Skeletal muscle satellite cell (primary cell): ENCODE measurements around the gene TPCN2.

Experiments used
- H3K27me3 ChIP-seq: 2 replicates; pipeline ENCODE4 v1.7.0; 2013; ENCODE audit warnings: low read length; ENCODE audit not compliant: control insufficient read depth, insufficient read depth
- H3K36me3 ChIP-seq: 2 replicates; pipeline ENCODE4 v1.7.0; 2013; ENCODE audit warnings: mild to moderate bottlenecking, control low read depth, low read length; ENCODE audit not compliant: insufficient read depth
- H3K4me1 ChIP-seq: 2 replicates; pipeline ENCODE4 v1.7.0; 2013; ENCODE audit warnings: low read length; ENCODE audit not compliant: control insufficient read depth, insufficient read depth
- H3K4me2 ChIP-seq: 2 replicates; pipeline ENCODE4 v1.7.0; 2013; ENCODE audit warnings: mild to moderate bottlenecking, low read length
- H3K4me3 ChIP-seq: 2 replicates; pipeline ENCODE4 v1.7.0; 2013; ENCODE audit warnings: low read length
- H3K9ac ChIP-seq: 2 replicates; pipeline ENCODE4 v1.7.0; 2013; ENCODE audit warnings: mild to moderate bottlenecking, low read depth, low read length, moderate library complexity
- H3K9me3 ChIP-seq: replicated peaks from 2 replicates; pipeline ENCODE4 v1.7.0; 2013; ENCODE audit warnings: mild to moderate bottlenecking, control low read depth, low read length

The TPCN2 gene

GRCh38 chr11:69114811-69115523, 66.2 kb downstream of the TPCN2 start:
- H3K27me3 ChIP-seq, result peaks cover 4% of the 10 kb centered on the region
- peaks cover 9% of the 10 kb centered on the region for H3K4me1 ChIP-seq
- H3K36me3 ChIP-seq, result no peaks in the 10 kb centered on the region
- no peak overlapping the region for H3K4me2 ChIP-seq
- no peak overlapping the region for H3K4me3 ChIP-seq
- H3K9me3 ChIP-seq, result peaks cover 6% of the 10 kb centered on the region
- H3K9ac ChIP-seq, result no peak overlapping the region

- H3K36me3 ChIP-seq, result no peaks in the 10 kb centered on the region
- H3K4me1 ChIP-seq, result peaks cover 9% of the 10 kb centered on the region
- peaks cover 4% of the 10 kb centered on the region for H3K27me3 ChIP-seq
- H3K9me3 ChIP-seq, result peaks cover 6% of the 10 kb centered on the region
- H3K4me3 ChIP-seq, result no peak overlapping the region
- H3K4me2 ChIP-seq, result peak overlapping the region; percentile 42
- no peak overlapping the region for H3K9ac ChIP-seq
Measured at GRCh38 chr11:69115586-69116560, 67.1 kb downstream of the TPCN2 start.

- H3K27me3 ChIP-seq, result peaks cover 4% of the 10 kb centered on the region
Measured at GRCh38 chr11:69116671-69117070, 67.9 kb downstream of the TPCN2 start.

GRCh38 chr11:69119190-69119589, 70.5 kb downstream of the TPCN2 start:
- Histone ChIP-seq H3K9me3 (peaks cover 6% of the 10 kb centered on the region), H3K36me3 (no peaks in the 10 kb centered on the region), H3K4me1 (peaks cover 29% of the 10 kb centered on the region), H3K27me3 (peaks cover 4% of the 10 kb centered on the region), H3K4me2 (no peak overlapping the region), H3K4me3 (no peak overlapping the region), H3K9ac (no peak overlapping the region)

More at GRCh38 chr11:69116671-69117070, 67.9 kb downstream of the TPCN2 start:
- Histone ChIP-seq H3K9me3 (peaks cover 6% of the 10 kb centered on the region), H3K4me2 (no peak overlapping the region), H3K36me3 (no peaks in the 10 kb centered on the region), H3K4me1 (peaks cover 9% of the 10 kb centered on the region), H3K4me3 (no peak overlapping the region), H3K9ac (no peak overlapping the region)

GRCh38 chr11:69120096-69120875, 71.6 kb downstream of the TPCN2 start:
- Histone ChIP-seq H3K4me3 (no peak overlapping the region), H3K9ac (no peak overlapping the region), H3K9me3 (peaks cover 6% of the 10 kb centered on the region), H3K27me3 (peaks cover 4% of the 10 kb centered on the region), H3K4me1 (peaks cover 30% of the 10 kb centered on the region), H3K4me2 (no peak overlapping the region), H3K36me3 (no peaks in the 10 kb centered on the region)

GRCh38 chr11:69121021-69121420, 72.3 kb downstream of the TPCN2 start:
- Histone ChIP-seq H3K4me3 (no peak overlapping the region), H3K27me3 (peaks cover 1% of the 10 kb centered on the region), H3K36me3 (no peaks in the 10 kb centered on the region), H3K4me2 (no peak overlapping the region), H3K4me1 (peaks cover 23% of the 10 kb centered on the region), H3K9me3 (peaks cover 6% of the 10 kb centered on the region), H3K9ac (no peak overlapping the region)

- Histone ChIP-seq H3K4me3 (no peak overlapping the region), H3K4me1 (peaks cover 20% of the 10 kb centered on the region)
Measured at GRCh38 chr11:69121621-69122325, 73.0 kb downstream of the TPCN2 start.

GRCh38 chr11:69122326-69122629, 73.5 kb downstream of the TPCN2 start:
- H3K9me3 ChIP-seq, result peaks cover 6% of the 10 kb centered on the region
- no peak overlapping the region for H3K9ac ChIP-seq
- no peak overlapping the region for H3K4me3 ChIP-seq
- H3K4me2 ChIP-seq, result peak overlapping the region; percentile 60
- H3K4me1 ChIP-seq, result peaks cover 20% of the 10 kb centered on the region
- H3K27me3 ChIP-seq, result no peaks in the 10 kb centered on the region
- H3K36me3 ChIP-seq, result no peaks in the 10 kb centered on the region

More at GRCh38 chr11:69121621-69122325, 73.0 kb downstream of the TPCN2 start:
- Histone ChIP-seq H3K27me3 (no peaks in the 10 kb centered on the region), H3K36me3 (no peaks in the 10 kb centered on the region), H3K4me2 (no peak overlapping the region), H3K9me3 (peaks cover 6% of the 10 kb centered on the region), H3K9ac (no peak overlapping the region)

GRCh38 chr11:69122630-69123431, 74.1 kb downstream of the TPCN2 start:
- H3K27me3 ChIP-seq, result no peaks in the 10 kb centered on the region
- H3K4me1 ChIP-seq, result peaks cover 20% of the 10 kb centered on the region
- peaks cover 6% of the 10 kb centered on the region for H3K9me3 ChIP-seq
- no peaks in the 10 kb centered on the region for H3K36me3 ChIP-seq
- no peak overlapping the region for H3K9ac ChIP-seq
- H3K4me2 ChIP-seq, result peak overlapping the region; percentile 60
- peak overlapping the region; percentile 32 for H3K4me3 ChIP-seq
